T-helper 1 cell treated with Interleukin-12 subunit alpha and Interleukin-12 subunit beta and Interleukin-4 antibody, amounts not matched to agents 30 μg/mL and 1 μg/mL, for 36 hours (primary cell): ENCODE results near the gene DPP7.

Experiments
- H3K27ac Mint-ChIP-seq: one replicate; pipeline ENCODE4 v1.8.0; 2021; ENCODE audit warnings: mild to moderate bottlenecking, mixed read lengths
- H3K27me3 Mint-ChIP-seq: one replicate; pipeline ENCODE4 v1.8.0; 2021; ENCODE audit warnings: low read depth, mixed read lengths
- H3K36me3 Mint-ChIP-seq: one replicate; pipeline ENCODE4 v1.8.0; 2021; ENCODE audit warnings: low read depth, mixed read lengths
- H3K4me1 Mint-ChIP-seq: one replicate; pipeline ENCODE4 v1.8.0; 2021; ENCODE audit warnings: low read depth, mixed read lengths
- H3K4me3 Mint-ChIP-seq: one replicate; pipeline ENCODE4 v1.8.0; 2021; ENCODE audit warnings: mild to moderate bottlenecking, moderate library complexity, mixed read lengths
- H3K9me3 Mint-ChIP-seq: one replicate; pipeline ENCODE4 v1.8.0; 2021; ENCODE audit warnings: mixed read lengths

Gene DPP7

GRCh38 chr9:137082925-137083290 lies 31.6 kb downstream of the DPP7 start:
- Mint-ChIP-seq H3K27me3 (no peaks in the 10 kb centered on the region), H3K4me3 (no peak overlapping the region), H3K36me3 (peaks cover 8% of the 10 kb centered on the region), H3K9me3 (no peaks in the 10 kb centered on the region), H3K4me1 (peaks cover 18% of the 10 kb centered on the region), H3K27ac (no peak overlapping the region)

GRCh38 chr9:137082222-137082924 lies 32.2 kb downstream of the DPP7 start:
- Mint-ChIP-seq H3K9me3 (no peaks in the 10 kb centered on the region), H3K27ac (no peak overlapping the region), H3K27me3 (no peaks in the 10 kb centered on the region), H3K36me3 (peaks cover 8% of the 10 kb centered on the region), H3K4me3 (no peak overlapping the region), H3K4me1 (peaks cover 13% of the 10 kb centered on the region)

- H3K4me1 Mint-ChIP-seq: peaks cover 9% of the 10 kb centered on the region
- H3K9me3 Mint-ChIP-seq: no peaks in the 10 kb centered on the region
- H3K27ac Mint-ChIP-seq: no peak overlapping the region
- H3K36me3 Mint-ChIP-seq: peaks cover 8% of the 10 kb centered on the region
- H3K4me3 Mint-ChIP-seq: no peak overlapping the region
- H3K27me3 Mint-ChIP-seq: no peaks in the 10 kb centered on the region
Observed at GRCh38 chr9:137080260-137081122, 34.0 kb downstream of the DPP7 start.

GRCh38 chr9:137079401-137079787 lies 35.1 kb downstream of the DPP7 start:
- Mint-ChIP-seq H3K4me1 (peaks cover 5% of the 10 kb centered on the region), H3K9me3 (no peaks in the 10 kb centered on the region), H3K27me3 (no peaks in the 10 kb centered on the region), H3K27ac (no peak overlapping the region), H3K4me3 (no peak overlapping the region), H3K36me3 (peaks cover 8% of the 10 kb centered on the region)

- Mint-ChIP-seq H3K36me3 (peaks cover 8% of the 10 kb centered on the region), H3K9me3 (no peaks in the 10 kb centered on the region), H3K4me3 (peak overlapping the region; percentile 51), H3K27me3 (no peaks in the 10 kb centered on the region), H3K27ac (no peak overlapping the region), H3K4me1 (peaks cover 5% of the 10 kb centered on the region)
Observed at GRCh38 chr9:137078701-137079400, 35.7 kb downstream of the DPP7 start.

GRCh38 chr9:137077758-137078693 lies 36.5 kb downstream of the DPP7 start:
- peaks cover 8% of the 10 kb centered on the region for H3K36me3 Mint-ChIP-seq
- H3K4me3 Mint-ChIP-seq: peak overlapping the region; percentile 72
- H3K27ac Mint-ChIP-seq: no peak overlapping the region
- no peaks in the 10 kb centered on the region for H3K9me3 Mint-ChIP-seq
- H3K4me1 Mint-ChIP-seq: peaks cover 5% of the 10 kb centered on the region
- H3K27me3 Mint-ChIP-seq: no peaks in the 10 kb centered on the region

GRCh38 chr9:137077010-137077747 lies 37.4 kb downstream of the DPP7 start, which contains the start of gene UAP1L1:
TSS of gene UAP1L1 (plus strand) at chr9:137077517. CDS start at chr9:137077533, 16 bp downstream.
- H3K9me3 Mint-ChIP-seq: no peaks in the 10 kb centered on the region
- peaks cover 5% of the 10 kb centered on the region for H3K4me1 Mint-ChIP-seq
- H3K4me3 Mint-ChIP-seq: peak within 1 kb of the TSS; percentile 72
- H3K27me3 Mint-ChIP-seq: no peaks in the 10 kb centered on the region
- peaks cover 8% of the 10 kb centered on the region for H3K36me3 Mint-ChIP-seq
- no peak within 1 kb of the TSS for H3K27ac Mint-ChIP-seq

- no peaks in the 10 kb centered on the region for H3K9me3 Mint-ChIP-seq
- H3K27ac Mint-ChIP-seq: no peak overlapping the region
- peaks cover 4% of the 10 kb centered on the region for H3K36me3 Mint-ChIP-seq
- H3K4me3 Mint-ChIP-seq: peak overlapping the region; percentile 63
- H3K4me1 Mint-ChIP-seq: peaks cover 5% of the 10 kb centered on the region
- H3K27me3 Mint-ChIP-seq: no peaks in the 10 kb centered on the region
Observed at GRCh38 chr9:137076636-137077009, 37.9 kb downstream of the DPP7 start.

- Mint-ChIP-seq H3K27me3 (no peaks in the 10 kb centered on the region), H3K9me3 (no peaks in the 10 kb centered on the region), H3K4me3 (no peak overlapping the region), H3K36me3 (peaks cover 3% of the 10 kb centered on the region), H3K4me1 (peaks cover 14% of the 10 kb centered on the region), H3K27ac (no peak overlapping the region)
Observed at GRCh38 chr9:137075275-137075775, 39.2 kb downstream of the DPP7 start.

GRCh38 chr9:137074657-137075274 lies 39.8 kb downstream of the DPP7 start:
- Mint-ChIP-seq H3K9me3 (no peaks in the 10 kb centered on the region), H3K36me3 (peaks cover under 1% of the 10 kb centered on the region), H3K4me1 (peaks cover 11% of the 10 kb centered on the region), H3K27ac (no peak overlapping the region), H3K4me3 (no peak overlapping the region), H3K27me3 (no peaks in the 10 kb centered on the region)

- Mint-ChIP-seq H3K4me3 (no peak overlapping the region), H3K4me1 (peaks cover 10% of the 10 kb centered on the region), H3K27ac (no peak overlapping the region), H3K27me3 (no peaks in the 10 kb centered on the region), H3K9me3 (no peaks in the 10 kb centered on the region), H3K36me3 (no peaks in the 10 kb centered on the region)
Observed at GRCh38 chr9:137073992-137074399, 40.5 kb downstream of the DPP7 start.

- Mint-ChIP-seq H3K4me1 (peaks cover 13% of the 10 kb centered on the region), H3K27me3 (no peaks in the 10 kb centered on the region), H3K27ac (peak overlapping the region; percentile 77), H3K4me3 (peak overlapping the region; percentile 85), H3K9me3 (no peaks in the 10 kb centered on the region), H3K36me3 (no peaks in the 10 kb centered on the region)
Observed at GRCh38 chr9:137071282-137071681, 43.3 kb downstream of the DPP7 start.

- peak overlapping the region; percentile 85 for H3K4me3 Mint-ChIP-seq
- H3K27ac Mint-ChIP-seq: peak overlapping the region; percentile 77
- H3K4me1 Mint-ChIP-seq: peaks cover 13% of the 10 kb centered on the region
- no peaks in the 10 kb centered on the region for H3K9me3 Mint-ChIP-seq
- H3K36me3 Mint-ChIP-seq: no peaks in the 10 kb centered on the region
- H3K27me3 Mint-ChIP-seq: no peaks in the 10 kb centered on the region
Observed at GRCh38 chr9:137070906-137071275, 43.6 kb downstream of the DPP7 start.
